ENCODE results near the gene MRPL58.

DNA sequence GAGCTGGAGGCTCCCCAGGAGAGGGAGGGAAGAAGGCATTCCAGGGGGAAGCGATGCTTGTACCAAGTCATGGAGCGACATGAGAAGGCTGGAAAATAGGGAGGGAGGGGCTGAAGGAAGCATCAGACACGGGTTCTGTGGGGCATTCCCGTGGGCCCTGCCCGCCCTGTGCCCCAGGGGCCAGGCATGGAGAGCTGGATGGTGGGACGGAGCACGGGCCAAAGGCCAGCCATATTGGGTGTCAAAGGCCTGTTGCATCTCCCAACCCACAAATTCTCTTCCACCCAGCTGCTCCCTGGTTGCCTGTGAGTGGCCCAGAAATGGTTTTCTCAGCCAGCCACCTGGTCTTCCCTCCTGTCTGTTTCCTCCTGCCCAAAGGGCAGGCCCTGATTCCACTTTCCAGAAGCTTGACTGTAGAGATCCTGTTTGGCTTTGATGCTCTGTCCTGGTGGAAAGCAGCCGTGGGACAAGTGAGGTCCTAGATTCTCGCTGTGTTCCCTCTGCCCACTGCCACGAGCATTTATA lies 21.8 kb upstream of the MRPL58 start:
- TF ChIP-seq POLR2AphosphoS5 (IDR thresholded peaks at IDR 0.05; ENCODE audit: insufficient read depth in 1 of 2, low read depth in 1 of 2) (no peak), CTCF (IDR thresholded peaks at IDR 0.05) (no peak), POLR2A (IDR thresholded peaks at IDR 0.05) (no peak)
